GM15510 (cell line): ENCODE measurements around the gene NOL8.

Source experiments
- POLR2A ChIP-seq: IDR thresholded peaks from 3 replicates; pipeline ENCODE4 v1.6.1; 2011; ENCODE audit warnings: borderline replicate concordance; ENCODE audit not compliant: insufficient read length; ENCODE audit errors: extremely low read depth

Gene NOL8

DNA sequence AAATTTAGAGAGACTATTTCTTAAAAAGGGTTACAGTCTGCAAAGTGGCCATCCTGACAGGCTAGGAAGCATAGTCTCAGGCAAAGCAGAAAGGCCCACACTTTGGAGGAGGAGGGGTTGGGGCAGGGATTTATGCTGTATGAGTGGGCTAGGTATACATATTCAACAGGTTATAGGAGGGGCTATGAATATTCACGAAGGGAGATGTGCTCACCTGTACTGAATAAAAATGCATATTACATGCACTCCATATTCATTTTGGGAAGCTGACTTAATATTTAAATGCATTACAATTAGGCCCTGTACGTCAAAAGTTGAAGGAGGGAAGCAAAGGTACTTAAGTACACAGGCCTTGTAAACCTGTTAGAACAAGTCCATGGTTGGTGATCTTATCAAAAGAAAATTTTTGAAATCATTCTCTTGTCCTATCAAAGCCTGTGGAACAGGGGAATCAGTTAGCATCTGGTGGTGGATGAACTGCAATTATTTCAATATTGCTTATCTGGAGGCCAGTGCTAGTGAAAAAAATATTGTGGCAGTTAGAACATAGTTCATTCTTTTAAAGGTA lies 2.2 kb upstream of the NOL8 start:
- no peak for TF ChIP-seq POLR2A

DNA sequence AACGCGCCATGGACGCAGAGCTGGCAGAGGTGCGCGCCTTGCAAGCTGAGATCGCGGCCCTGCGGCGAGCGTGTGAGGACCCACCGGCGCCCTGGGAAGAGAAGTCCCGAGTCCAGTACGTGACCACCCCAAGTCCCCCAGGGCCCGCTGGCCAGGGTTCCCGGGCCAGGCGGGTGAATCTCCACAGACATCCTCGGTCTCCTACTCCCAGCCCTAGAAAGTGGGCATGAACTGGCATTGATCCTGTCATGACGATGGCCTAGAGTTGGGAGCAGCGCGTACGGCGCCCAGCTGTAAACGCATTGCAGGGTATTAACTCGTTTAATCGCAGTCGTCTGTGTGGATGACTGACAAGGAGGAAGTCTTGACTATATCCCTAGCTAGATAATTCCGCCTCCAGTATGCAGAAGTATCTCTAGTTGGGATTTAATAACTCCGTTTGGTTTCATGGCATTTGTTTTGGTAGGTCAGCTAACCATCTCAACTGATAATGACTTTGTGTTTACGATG lies 896 bp upstream of the NOL8 start:
- TF ChIP-seq POLR2A = peak; percentile 92

DNA sequence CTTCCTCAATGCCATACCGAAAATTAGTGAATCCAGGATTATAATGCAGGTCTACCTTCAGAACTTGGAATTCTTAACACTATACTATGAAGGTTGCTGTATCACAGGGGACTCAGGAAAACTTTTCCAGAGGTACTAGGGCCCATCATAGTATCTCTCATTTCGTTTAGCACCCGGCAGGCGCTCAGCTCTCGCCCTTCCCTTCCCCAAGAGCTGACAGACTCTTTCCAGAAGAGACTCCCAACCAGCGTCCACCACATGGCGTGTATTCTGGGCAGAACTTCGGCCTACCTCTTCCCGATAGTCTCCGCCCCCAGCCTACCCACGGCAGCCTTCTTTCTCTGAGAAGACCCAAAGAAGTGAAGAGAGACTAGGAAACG lies 271 bp downstream of the NOL8 start:
- TF ChIP-seq POLR2A = no peak

DNA sequence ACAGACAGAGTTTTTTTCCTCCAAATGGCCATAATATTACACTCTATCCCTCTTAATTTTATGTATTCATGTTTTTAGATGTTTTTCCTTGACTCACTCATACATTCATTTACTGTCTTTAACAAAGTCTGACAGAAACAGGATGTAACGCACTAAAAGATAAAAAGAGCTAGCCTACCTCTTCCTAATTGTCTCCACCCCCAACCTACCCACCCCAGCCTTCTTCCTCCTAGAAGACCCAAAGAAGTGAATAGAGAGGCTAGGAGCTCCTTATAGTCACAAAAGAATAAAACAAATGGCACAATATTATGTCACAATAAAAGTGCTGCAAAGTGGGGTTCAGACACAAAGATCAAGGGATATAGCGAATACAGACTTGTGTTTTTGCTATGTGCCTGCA lies 719 bp downstream of the NOL8 start:
- TF ChIP-seq POLR2A = no peak

DNA sequence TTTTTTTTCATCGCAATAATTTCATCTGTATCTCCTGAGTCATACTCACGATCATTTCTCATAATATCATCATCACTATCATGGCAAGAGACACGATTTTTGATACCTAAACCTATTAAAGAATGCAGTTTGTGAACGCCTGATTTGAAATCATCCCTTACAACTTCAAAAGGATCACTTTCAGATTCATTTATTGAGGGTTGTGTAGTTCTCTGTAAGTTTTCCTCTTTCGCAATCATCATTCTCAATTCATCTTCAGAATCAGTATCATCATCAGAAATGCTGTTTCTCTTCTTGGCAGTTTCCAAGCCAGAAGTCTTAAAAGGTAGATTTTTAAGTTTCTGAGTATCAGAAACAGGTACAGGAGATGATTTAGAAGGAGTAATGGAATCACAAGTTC lies 9.7 kb downstream of the NOL8 start:
- no peak for TF ChIP-seq POLR2A

DNA sequence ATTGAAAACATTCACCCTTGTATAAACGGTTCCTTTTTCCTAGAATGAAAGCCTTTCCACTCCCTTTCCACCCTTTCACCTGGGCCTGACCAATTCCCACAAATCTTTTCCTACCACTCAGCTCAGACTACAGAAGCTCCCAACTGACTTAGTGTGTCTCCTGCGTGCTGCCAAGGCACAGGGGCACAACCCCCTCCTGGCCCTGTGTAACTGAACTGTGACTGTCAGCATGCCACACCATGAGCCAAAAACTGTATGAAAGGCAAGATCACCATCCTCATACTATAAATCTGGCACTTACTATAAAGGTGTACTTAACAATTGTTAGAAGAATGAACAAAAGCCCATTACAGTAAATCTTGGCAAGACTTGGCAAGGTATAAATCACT lies 11.5 kb downstream of the NOL8 start:
- TF ChIP-seq POLR2A = no peak

DNA sequence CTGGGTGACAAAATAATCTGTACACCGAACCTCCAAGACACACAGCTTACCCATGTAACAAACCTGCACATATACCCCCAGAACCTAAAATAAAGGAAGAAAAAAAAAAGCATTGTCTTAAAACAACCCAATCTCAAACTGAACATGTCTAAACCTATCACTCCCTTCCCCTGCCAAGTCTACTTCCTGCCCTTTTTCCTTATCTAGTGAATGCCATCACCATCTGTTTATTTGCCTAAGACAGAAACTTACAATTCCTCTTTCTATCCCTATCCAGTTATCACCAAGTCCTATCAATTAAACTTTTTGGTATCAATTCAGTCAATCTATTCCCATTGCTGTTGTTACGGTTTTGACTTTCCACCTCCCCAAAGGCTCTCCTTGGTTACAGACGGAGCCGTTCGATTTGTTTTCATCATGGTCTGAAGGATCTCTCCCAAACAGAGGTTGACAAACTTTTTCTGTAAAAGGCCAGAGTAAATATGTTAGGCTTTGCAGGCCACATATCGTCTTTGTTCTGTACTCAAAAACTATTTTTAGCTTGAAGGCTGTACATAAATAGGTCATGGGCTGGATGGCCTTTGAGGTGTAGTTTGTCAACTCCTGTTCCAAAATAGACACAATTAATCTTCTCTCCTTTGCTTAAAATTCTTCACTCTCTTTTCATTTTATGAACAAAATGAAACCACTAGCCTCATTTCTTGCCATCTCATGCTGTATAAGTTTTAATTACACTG lies 12.1 kb downstream of the NOL8 start:
- TF ChIP-seq POLR2A = no peak

DNA sequence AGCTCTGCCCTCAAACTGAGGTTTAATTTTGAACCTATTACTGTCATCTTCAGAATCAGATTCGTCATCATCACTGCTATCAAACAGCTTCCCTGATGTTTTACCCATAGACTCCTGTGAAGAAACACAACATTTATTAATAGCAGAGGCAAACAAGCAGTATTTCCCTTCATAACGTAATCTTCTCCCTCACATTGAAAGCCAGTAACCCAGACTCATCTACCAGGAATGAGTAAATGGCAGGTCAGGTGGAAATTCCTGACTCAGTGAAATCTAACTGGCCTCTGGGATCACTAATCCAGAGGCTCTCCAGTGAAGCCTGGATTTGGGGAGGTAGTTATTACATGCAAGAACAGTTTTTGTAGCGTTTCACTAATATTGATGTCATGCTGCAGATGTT lies 14.6 kb downstream of the NOL8 start:
- no peak for TF ChIP-seq POLR2A

DNA sequence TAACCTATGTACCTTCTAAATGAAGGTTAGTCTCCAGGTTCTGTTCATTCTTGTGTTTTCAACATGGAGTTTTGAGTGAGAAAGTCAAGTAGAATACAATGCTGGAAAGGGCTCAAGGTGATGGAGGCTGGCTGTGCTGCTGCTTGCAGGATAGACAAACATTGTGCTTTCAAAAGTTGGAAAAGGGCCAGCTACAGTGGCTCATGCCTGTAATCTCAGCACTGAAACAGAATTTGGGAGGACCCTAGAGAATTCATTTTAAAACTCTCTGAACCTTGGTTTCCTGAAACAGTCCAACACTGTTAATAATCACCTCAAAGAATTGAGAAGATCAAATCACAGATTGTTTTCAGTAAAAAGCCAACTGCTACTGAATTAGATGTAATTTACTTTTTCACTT lies 16.3 kb downstream of the NOL8 start:
- no peak for TF ChIP-seq POLR2A

DNA sequence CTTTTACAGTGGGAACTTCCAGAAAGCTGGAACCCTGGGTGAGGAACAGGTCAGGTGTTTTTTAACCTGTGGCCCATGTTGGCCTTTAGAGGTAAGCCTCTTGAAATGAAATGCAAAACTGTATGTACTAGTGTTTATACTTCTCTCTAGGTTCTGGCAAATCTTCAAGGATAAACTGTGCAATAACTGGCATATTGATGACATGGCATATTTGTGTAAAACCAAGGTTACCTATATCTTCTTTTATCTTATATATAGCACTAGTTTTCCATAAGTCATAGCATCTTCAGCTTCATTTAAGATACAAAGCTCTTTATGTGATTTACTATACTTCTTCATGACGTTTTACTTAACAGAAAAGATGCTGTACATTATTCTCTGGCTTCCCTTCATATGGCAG lies 24.2 kb downstream of the NOL8 start:
- no peak for TF ChIP-seq POLR2A

DNA sequence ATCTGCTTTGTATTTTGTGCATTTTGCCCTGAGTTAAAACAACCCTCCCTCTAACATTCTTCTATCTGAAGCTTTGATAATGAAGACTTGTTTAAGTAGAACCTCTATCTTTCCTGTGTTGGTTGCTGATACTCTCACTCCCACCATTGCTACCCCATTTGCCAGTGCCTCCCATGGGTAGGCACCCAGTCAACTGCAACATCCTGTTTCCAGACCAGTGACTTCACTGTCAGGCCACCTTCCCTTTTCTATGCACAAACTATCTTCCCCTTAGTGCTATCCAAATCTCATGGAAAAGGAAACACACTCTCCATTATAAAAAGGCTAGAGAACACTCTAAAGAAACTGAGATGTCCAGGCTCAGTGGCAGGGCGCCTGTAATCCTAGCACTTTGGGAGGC lies 26.0 kb downstream of the NOL8 start:
- TF ChIP-seq POLR2A = no peak

DNA sequence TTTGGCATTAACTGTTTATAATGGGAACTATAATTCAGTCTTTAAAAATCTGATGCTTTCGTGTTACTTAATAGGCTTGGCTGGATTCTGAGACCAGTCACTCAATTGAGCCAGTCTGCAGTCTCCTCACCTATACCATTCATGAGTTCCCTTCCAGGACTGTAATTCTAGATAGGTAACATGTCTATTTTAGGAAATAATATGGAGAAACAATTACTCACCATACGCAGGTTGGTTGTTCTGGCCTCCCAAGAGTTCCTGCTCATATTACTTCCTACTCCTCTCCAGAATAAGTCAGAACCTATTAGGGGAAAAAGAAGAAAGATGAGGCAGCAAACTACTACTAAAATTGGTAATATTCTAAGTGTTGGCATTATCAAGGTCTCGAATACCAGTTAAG lies 27.1 kb downstream of the NOL8 start:
- no peak for TF ChIP-seq POLR2A

DNA sequence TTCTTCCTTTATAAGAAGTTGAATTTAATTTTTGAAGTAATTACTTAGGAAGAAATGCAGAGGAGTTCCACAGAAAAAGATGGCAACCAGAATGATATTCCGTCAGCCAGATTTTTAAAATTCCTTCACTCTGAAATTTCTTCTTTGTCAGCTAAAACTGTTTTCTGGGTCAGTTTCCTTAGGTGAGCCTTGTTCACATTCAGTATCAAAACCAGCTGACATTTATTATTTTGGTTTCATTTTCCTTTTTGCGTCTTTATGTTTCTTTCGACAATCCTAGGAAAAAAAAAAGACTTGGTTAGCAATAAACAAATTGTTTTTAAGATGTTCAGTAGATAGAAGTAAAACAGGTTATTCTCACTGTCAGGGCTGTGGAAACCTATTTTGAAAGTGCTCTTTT lies 27.5 kb downstream of the NOL8 start:
- no peak for TF ChIP-seq POLR2A

DNA sequence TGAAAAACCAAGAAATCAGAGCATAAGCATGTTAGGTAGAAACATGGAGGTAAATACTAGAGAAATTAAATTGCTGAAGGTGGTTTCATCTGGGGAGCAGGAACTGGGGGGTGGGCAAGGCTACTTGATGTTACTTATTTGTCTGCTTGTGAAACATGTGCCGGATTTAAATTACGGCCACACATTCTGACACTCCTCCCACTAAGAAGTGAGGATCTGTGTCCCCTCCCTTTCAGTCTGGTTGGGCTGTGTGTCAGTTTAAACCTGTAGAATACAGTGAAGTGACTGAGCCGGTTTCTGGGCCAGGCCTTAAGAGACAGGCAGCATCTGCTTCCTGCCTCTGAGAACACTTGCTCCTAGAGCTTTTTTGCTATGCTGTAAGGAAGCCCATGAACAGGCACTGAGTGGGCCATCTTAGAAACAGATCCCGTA lies 29.3 kb downstream of the NOL8 start:
- TF ChIP-seq POLR2A = no peak

DNA sequence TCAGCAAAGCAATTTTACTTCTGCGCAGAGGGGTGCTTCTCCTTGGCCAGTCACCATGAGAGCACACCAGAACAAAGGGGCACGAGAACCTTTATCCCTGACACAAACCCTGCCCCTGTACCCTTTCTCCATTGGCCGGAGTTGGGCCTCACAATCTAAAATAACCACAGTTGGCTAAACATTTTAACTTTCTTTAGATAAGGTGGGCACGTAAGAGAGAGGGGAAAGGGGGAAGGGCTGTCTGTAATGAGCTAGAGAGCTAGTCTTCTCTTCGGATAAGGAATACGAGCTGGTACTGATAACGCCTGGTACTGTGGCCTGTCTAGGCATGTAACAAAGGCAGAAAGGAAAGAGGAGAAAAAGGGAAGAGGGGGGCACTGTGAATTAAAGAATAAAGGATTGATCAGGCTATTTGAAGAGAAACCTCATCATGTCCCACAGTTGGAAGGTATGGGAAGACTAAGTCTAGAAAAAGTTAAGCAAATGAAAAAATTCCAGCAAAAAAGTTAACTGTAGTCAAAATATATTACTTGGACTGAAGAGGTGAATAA lies 29.8 kb downstream of the NOL8 start:
- no peak for TF ChIP-seq POLR2A

DNA sequence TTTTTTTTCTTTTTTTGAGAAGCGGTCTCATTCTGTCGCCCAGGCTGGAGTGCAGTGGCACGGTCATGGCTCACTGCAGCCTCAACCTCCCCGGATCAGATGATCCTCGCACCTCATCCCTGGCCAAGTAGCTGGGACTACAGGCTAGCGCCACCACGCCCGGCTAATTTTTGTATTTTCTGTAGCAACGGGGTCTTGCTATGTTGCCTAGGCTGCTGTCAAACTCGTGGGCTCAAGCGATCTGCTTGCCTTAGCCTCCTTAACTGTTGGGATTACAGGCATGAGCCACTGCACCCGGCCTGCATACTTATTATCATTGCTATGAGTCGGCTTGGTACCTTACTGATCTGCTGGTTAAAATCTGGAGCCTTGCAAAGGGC lies 30.9 kb downstream of the NOL8 start:
- TF ChIP-seq POLR2A = no peak
